ENCODE data around the gene SRSF10.
A peak's percentile ranks its signal among the peaks of the same experiment; 100 is the strongest.

SRSF10 gene

DNA sequence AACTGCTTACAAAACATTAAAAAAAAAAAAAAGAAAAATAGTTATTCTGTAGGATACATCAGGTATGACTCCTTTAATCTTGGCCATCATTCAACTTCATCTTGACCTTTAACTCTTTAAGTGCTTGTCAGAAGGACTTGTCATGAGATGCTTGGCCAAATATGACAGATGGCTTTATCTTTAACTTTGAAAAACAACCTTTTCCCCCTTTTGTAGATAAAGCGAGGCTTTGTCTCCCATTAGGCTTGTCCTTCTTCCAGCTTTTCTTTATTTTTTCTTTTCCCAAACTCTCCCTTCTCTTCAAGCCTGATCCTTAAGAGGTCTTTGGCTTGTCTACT, 2.3 kb downstream of the SRSF10 start:
- Histone ChIP-seq H3K4me1 (ENCODE audit: control insufficient read depth in 1 of 2, insufficient read depth in 2 of 2, low read length in 2 of 2) (peaks cover 28 to 32% of the 10 kb centered on the region in 2 donors), H3K27ac (ENCODE audit: low read depth, low read length) (no peak overlapping the region), H3K9me3 (ENCODE audit: control insufficient read depth in 1 of 2, low read length in 2 of 2) (no peaks in the 10 kb centered on the region), H3K9ac (ENCODE audit: low read depth in 1 of 2, low read length in 2 of 2) (peak overlapping the region in 1 of 2 donors; percentile 91), H3K27me3 (ENCODE audit: control insufficient read depth in 1 of 2, insufficient read depth in 2 of 2, low read length in 2 of 2) (no peaks in the 10 kb centered on the region), H3K36me3 (ENCODE audit: control insufficient read depth in 1 of 2, insufficient read depth in 2 of 2, low read length in 2 of 2) (peaks cover 7 to 28% of the 10 kb centered on the region in 2 donors), H3K4me3 (ENCODE audit: low read depth in 1 of 2, low read length in 2 of 2) (peak overlapping the region in 1 of 2 donors; percentile 5)

DNA sequence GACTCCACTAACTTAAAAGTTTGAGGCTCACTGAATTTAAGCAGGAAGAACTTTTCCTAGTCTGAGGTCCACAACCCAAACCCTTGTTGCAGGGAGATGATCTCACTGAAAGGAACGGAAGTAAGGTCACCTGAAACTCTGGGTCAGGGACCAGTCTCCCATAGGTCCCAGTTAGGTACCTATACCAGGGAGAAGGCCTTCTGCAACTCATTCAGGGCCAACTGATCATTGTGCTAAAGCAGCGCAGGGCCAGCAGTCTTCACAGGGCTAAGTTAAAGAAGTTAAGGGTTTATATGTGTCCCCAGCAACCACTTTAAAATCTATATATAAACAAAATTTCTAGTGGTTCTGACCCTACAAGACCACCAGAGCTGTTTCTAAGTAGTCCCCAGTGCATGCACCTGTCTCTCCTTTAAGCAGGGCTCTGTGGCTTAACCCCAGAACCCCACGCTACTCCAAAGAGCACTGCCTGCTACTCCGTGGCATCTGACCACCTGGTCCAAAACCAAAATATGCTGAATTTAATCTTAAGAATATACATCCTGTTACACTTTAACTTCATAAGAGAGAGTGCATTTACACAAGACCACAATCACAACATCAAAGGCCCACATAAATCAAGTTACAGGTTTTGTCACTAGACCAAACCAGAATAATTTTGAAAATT, 2.8 kb downstream of the SRSF10 start:
- Histone ChIP-seq H3K4me1 (ENCODE audit: control insufficient read depth in 1 of 2, insufficient read depth in 2 of 2, low read length in 2 of 2) (peaks cover 28 to 32% of the 10 kb centered on the region in 2 donors), H3K36me3 (ENCODE audit: control insufficient read depth in 1 of 2, insufficient read depth in 2 of 2, low read length in 2 of 2) (peaks cover 7 to 29% of the 10 kb centered on the region in 2 donors), H3K4me3 (ENCODE audit: low read depth in 1 of 2, low read length in 2 of 2) (peak overlapping the region; percentile 20 to 42), H3K9ac (ENCODE audit: low read depth in 1 of 2, low read length in 2 of 2) (no peak overlapping the region), H3K9me3 (ENCODE audit: control insufficient read depth in 1 of 2, low read length in 2 of 2) (no peaks in the 10 kb centered on the region), H3K27me3 (ENCODE audit: control insufficient read depth in 1 of 2, insufficient read depth in 2 of 2, low read length in 2 of 2) (no peaks in the 10 kb centered on the region), H3K27ac (ENCODE audit: low read depth, low read length) (no peak overlapping the region)

DNA sequence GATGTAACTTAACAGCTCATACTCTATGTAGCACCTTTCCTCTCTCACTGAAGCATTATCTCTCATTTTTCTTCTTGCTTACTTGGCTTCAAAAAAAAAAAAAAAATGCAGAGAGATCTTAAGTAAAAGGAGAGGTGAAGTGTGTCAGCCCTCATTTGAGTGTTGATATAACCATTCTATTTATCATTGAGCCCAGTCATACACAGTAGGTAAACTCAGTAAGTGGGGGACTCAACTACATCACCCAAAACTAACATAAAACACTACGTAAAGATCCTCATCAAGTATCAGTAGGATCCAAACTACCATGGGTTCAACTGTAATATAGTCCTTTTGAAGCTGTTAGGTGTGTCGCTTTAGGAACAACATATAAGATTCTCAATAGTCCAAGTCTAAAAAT, 12.3 kb downstream of the SRSF10 start:
- Histone ChIP-seq H3K9ac (ENCODE audit: low read depth in 1 of 2, low read length in 2 of 2) (no peak overlapping the region), H3K4me3 (ENCODE audit: low read depth in 1 of 2, low read length in 2 of 2) (no peak overlapping the region), H3K9me3 (ENCODE audit: control insufficient read depth in 1 of 2, low read length in 2 of 2) (no peaks in the 10 kb centered on the region), H3K27me3 (ENCODE audit: control insufficient read depth in 1 of 2, insufficient read depth in 2 of 2, low read length in 2 of 2) (no peaks in the 10 kb centered on the region), H3K4me1 (ENCODE audit: control insufficient read depth in 1 of 2, insufficient read depth in 2 of 2, low read length in 2 of 2) (peaks cover 7 to 20% of the 10 kb centered on the region in 2 donors), H3K27ac (ENCODE audit: low read depth, low read length) (no peak overlapping the region), H3K36me3 (ENCODE audit: control insufficient read depth in 1 of 2, insufficient read depth in 2 of 2, low read length in 2 of 2) (peaks cover 25 to 30% of the 10 kb centered on the region in 2 donors)

DNA sequence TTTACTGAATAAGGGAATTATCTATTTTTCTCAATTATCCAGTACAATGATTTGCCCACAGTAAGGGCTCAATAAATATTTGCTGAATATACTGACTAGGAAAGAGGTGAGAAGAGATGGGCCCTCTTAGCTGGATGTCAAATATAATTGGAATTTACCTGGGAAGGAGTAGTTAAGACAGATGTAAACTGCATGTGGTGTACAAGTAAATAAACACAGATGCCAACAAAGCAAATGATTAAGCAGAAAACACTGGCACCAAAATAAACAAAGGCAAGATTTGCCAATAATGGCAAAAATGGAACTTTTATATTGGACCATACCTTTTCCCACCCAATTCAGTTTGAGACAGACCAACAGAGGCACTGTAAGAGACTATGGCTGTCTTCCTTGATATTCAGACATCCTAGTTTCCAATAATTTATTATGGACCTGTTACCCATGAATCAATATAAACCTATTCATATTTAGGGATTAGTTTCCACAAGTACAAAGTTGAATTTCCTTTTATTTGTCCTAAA, 13.1 kb downstream of the SRSF10 start:
- Histone ChIP-seq H3K27ac (ENCODE audit: low read depth, low read length) (no peak overlapping the region), H3K4me1 (ENCODE audit: control insufficient read depth in 1 of 2, insufficient read depth in 2 of 2, low read length in 2 of 2) (peaks cover 7 to 20% of the 10 kb centered on the region in 2 donors), H3K4me3 (ENCODE audit: low read depth in 1 of 2, low read length in 2 of 2) (no peak overlapping the region), H3K27me3 (ENCODE audit: control insufficient read depth in 1 of 2, insufficient read depth in 2 of 2, low read length in 2 of 2) (no peaks in the 10 kb centered on the region), H3K9ac (ENCODE audit: low read depth in 1 of 2, low read length in 2 of 2) (no peak overlapping the region), H3K36me3 (ENCODE audit: control insufficient read depth in 1 of 2, insufficient read depth in 2 of 2, low read length in 2 of 2) (peaks cover 25 to 26% of the 10 kb centered on the region in 2 donors), H3K9me3 (ENCODE audit: control insufficient read depth in 1 of 2, low read length in 2 of 2) (no peaks in the 10 kb centered on the region)

DNA sequence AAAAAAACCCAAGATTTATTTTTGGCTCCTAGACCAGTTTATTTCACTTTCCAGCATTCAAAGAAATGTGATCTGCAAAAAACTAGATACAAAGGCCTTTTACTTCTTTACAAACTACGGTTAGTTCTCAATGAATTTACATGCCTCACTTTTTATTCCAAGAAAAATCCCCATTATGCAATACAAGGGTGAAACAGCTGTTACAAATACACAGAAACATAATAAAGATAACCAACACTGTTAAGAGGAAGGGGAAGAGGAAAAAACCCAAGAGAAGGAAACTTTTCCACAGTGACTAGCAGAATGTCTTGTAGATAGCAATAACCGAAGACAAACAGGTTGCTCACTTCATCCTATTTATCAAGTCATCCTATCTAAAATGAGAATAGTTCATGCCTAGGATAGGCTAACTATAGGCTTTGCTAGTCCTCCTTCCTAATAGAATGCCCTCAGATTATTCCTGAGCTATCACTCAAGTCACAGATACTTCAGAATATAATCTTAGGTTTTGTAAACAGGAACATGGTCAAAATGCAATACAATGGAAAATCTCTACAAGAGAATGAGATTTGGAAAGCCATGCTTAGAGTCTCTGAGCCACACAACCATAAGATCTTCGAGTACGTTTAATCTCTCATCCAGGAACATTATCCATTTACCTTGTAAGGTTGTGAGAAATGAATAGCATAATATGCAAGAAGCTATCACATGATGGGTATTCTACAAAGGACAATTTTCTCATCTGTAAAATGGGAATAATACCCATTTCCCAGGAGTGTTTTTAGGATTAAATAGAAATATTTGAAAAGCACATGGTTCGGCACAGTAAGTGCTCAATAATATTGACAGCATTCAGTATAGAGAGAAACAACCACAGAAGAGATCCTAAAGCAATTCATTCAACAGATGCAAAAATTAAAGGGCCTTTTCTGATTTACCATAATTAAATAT, 15.1 kb downstream of the SRSF10 start:
- no peak overlapping the region for H3K9ac ChIP-seq (ENCODE audit: low read depth in 1 of 2, low read length in 2 of 2)
- H3K4me3 ChIP-seq (ENCODE audit: low read depth in 1 of 2, low read length in 2 of 2), result no peak overlapping the region
- no peaks in the 10 kb centered on the region for H3K27me3 ChIP-seq (ENCODE audit: control insufficient read depth in 1 of 2, insufficient read depth in 2 of 2, low read length in 2 of 2)
- H3K9me3 ChIP-seq (ENCODE audit: control insufficient read depth in 1 of 2, low read length in 2 of 2), result no peaks in the 10 kb centered on the region
- H3K4me1 ChIP-seq (ENCODE audit: control insufficient read depth in 1 of 2, insufficient read depth in 2 of 2, low read length in 2 of 2), result peaks cover 9 to 20% of the 10 kb centered on the region in 2 donors
- no peak overlapping the region for H3K27ac ChIP-seq (ENCODE audit: low read depth, low read length)
- H3K36me3 ChIP-seq (ENCODE audit: control insufficient read depth in 1 of 2, insufficient read depth in 2 of 2, low read length in 2 of 2), result peaks cover 13 to 19% of the 10 kb centered on the region in 2 donors

DNA sequence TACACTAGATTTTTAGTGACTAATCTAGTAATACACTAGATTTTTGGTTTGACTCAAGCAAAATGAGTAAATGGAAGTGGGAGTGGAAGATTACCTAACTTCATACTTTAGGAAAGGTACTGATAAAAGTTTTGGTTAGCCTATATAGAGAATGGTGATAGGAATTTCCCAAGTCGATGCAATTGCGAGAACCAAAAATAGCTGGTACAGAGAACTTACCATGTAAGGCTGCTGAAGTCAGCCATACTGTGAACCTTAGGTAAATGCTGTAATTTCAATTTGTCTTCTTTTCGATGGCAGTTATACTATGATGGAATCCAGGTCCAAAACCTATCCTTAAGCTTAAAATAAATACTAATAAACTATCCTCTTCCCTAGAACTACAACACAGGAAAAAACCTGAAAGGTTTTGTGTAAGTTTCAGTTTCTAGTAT, 15.9 kb downstream of the SRSF10 start:
- peaks cover 12 to 15% of the 10 kb centered on the region in 2 donors for H3K36me3 ChIP-seq (ENCODE audit: control insufficient read depth in 1 of 2, insufficient read depth in 2 of 2, low read length in 2 of 2)
- H3K27ac ChIP-seq (ENCODE audit: low read depth, low read length), result no peak overlapping the region

DNA sequence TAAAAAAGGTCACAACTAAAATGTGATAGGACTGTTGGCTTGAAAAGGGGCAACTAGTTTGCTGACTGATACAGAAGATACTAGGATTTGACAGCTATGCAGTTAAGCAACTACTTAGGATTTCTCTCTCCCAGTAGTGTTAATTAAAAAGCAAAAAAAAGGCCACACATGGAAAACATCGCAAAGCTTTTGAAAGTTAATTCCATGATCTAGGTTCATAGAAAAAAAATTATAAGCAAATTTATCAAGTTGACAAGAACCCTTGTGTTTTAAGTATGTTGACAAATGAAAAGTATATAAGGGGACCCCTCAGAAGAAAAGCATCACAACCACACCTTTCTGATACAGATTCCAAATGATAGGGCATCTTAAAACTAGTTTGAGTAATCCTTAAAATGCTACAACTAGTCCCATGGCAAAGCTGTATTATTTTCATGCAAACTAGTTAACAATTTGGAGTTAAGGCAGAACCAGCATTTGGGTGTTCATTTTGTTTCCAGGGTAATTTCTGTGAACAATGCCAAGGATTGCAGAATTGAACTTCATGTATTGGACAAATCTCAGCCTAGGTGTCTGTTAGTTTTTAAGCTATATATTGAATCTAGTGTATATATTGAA, 16.4 kb downstream of the SRSF10 start:
- H3K9me3 ChIP-seq (ENCODE audit: control insufficient read depth in 1 of 2, low read length in 2 of 2), result no peaks in the 10 kb centered on the region
- no peak overlapping the region for H3K9ac ChIP-seq (ENCODE audit: low read depth in 1 of 2, low read length in 2 of 2)
- peaks cover 9 to 20% of the 10 kb centered on the region in 2 donors for H3K4me1 ChIP-seq (ENCODE audit: control insufficient read depth in 1 of 2, insufficient read depth in 2 of 2, low read length in 2 of 2)
- no peak overlapping the region for H3K4me3 ChIP-seq (ENCODE audit: low read depth in 1 of 2, low read length in 2 of 2)
- H3K27ac ChIP-seq (ENCODE audit: low read depth, low read length), result no peak overlapping the region
- H3K36me3 ChIP-seq (ENCODE audit: control insufficient read depth in 1 of 2, insufficient read depth in 2 of 2, low read length in 2 of 2), result peaks cover 12 to 15% of the 10 kb centered on the region in 2 donors
- no peaks in the 10 kb centered on the region for H3K27me3 ChIP-seq (ENCODE audit: control insufficient read depth in 1 of 2, insufficient read depth in 2 of 2, low read length in 2 of 2)

More for the DNA sequence above, 15.9 kb downstream of the SRSF10 start:
- H3K4me1 ChIP-seq (ENCODE audit: control insufficient read depth in 1 of 2, insufficient read depth in 2 of 2, low read length in 2 of 2), result peaks cover 9 to 20% of the 10 kb centered on the region in 2 donors
- no peaks in the 10 kb centered on the region for H3K27me3 ChIP-seq (ENCODE audit: control insufficient read depth in 1 of 2, insufficient read depth in 2 of 2, low read length in 2 of 2)
- no peaks in the 10 kb centered on the region for H3K9me3 ChIP-seq (ENCODE audit: control insufficient read depth in 1 of 2, low read length in 2 of 2)
- no peak overlapping the region for H3K9ac ChIP-seq (ENCODE audit: low read depth in 1 of 2, low read length in 2 of 2)
- H3K4me3 ChIP-seq (ENCODE audit: low read depth in 1 of 2, low read length in 2 of 2), result no peak overlapping the region

DNA sequence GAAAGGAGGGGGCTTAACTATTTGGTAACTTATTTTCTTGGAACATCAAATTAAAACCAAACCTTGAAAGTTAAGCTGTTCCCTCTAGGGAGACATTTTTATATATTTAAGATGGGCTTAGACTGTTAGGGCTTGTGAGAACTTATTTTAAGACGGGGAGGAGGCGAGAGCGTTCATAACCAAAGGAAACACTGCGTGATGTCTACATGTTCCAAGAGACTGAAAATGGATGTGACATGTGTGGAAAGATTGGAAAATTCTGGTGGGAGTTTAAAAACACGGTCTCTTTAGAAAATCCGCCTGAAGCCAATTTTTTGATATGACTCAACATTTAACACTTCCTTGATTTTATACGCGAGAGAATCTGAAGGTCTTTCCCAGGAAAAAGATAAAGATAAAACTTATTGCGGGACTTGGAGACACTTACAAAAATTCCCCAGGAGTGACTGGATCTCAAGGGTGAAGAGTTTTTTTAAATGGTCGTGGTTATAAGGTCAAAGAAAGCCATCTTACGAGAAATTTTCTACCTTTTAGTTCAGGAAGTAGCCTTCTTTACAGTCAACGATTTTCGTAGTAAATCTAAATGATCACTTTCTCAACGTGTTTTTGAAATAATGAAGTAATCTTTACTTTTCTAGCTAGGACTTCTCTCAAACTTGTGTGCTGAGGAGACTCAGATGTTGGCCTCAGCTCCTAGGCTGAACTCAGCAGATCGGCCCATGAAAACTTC, 19.7 kb downstream of the SRSF10 start:
- peaks cover 7 to 12% of the 10 kb centered on the region in 2 donors for H3K36me3 ChIP-seq (ENCODE audit: control insufficient read depth in 1 of 2, insufficient read depth in 2 of 2, low read length in 2 of 2)
- peaks cover 18 to 42% of the 10 kb centered on the region in 2 donors for H3K4me1 ChIP-seq (ENCODE audit: control insufficient read depth in 1 of 2, insufficient read depth in 2 of 2, low read length in 2 of 2)
- H3K9ac ChIP-seq (ENCODE audit: low read depth in 1 of 2, low read length in 2 of 2), result peak overlapping the region; percentile 92 to 99
- peak overlapping the region; percentile 98 for H3K27ac ChIP-seq (ENCODE audit: low read depth, low read length)
- peak overlapping the region; percentile 71 to 84 for H3K4me3 ChIP-seq (ENCODE audit: low read depth in 1 of 2, low read length in 2 of 2)
- H3K27me3 ChIP-seq (ENCODE audit: control insufficient read depth in 1 of 2, insufficient read depth in 2 of 2, low read length in 2 of 2), result no peaks in the 10 kb centered on the region
- no peaks in the 10 kb centered on the region for H3K9me3 ChIP-seq (ENCODE audit: control insufficient read depth in 1 of 2, low read length in 2 of 2)

DNA sequence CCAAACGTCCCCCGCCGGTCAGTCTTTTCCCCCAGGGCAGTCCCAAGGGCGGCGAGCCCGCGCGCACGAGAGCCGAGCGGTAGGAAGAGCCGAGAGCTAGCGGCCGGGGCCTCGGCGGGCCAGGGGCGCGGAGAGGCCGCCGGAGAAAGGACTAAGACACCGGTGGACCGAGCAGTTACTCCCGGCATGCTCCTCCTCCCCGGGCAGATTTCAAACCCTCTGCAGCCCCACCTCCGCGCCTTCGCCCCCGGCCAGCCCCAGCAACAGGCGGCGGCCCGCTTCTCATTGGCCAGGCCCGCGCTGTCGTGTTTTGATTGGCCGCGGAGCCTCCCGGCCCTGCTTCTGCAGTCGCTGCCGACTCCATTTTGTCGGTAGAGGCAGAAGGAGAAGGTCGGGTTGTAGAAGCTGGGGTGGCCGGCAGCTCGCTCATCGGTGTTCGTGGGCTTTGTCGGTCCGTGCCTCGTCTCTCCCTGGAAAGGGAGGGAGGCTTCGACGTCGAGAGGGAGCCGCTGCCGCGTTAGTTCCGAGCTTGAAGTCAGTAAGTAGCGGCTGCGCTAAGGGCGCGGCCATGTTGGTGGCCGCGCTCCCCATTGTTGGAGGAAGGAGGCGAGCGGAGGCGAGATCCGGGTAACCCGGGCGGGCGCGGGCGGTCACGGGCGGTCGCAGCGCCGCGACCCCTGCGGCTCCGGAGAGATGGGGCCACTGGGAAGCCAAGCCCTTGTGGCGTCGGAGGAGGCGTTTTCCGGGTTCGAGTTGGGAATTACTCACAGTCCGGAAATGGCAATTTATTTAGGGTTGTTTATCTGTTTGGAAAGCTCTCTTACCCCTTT, 20.5 kb downstream of the SRSF10 start, which contains the start of gene PNRC2:
PNRC2 (plus strand) TSS at position 368 of the 830 bp plus-strand sequence. CDS start 1,630 bp downstream, outside the sequence.
- peaks cover 23 to 43% of the 10 kb centered on the region in 2 donors for H3K4me1 ChIP-seq (ENCODE audit: control insufficient read depth in 1 of 2, insufficient read depth in 2 of 2, low read length in 2 of 2)
- H3K9me3 ChIP-seq (ENCODE audit: control insufficient read depth in 1 of 2, low read length in 2 of 2), result no peaks in the 10 kb centered on the region
- no peaks in the 10 kb centered on the region for H3K27me3 ChIP-seq (ENCODE audit: control insufficient read depth in 1 of 2, insufficient read depth in 2 of 2, low read length in 2 of 2)
- peak within 1 kb of the TSS; percentile 92 to 99 for H3K9ac ChIP-seq (ENCODE audit: low read depth in 1 of 2, low read length in 2 of 2)
- H3K36me3 ChIP-seq (ENCODE audit: control insufficient read depth in 1 of 2, insufficient read depth in 2 of 2, low read length in 2 of 2), result peaks cover 7 to 12% of the 10 kb centered on the region in 2 donors
- peak within 1 kb of the TSS; percentile 98 for H3K27ac ChIP-seq (ENCODE audit: low read depth, low read length)
- peak within 1 kb of the TSS; percentile 74 to 84 for H3K4me3 ChIP-seq (ENCODE audit: low read depth in 1 of 2, low read length in 2 of 2)

All from duodenal mucosa (tissue), 2 donors.